ENCODE results near the gene ATP2A3. TPM values are rescaled to one million over a fixed set of nuclear protein-coding genes. Genes with fewer than 3 reads are reported as not detected.
A peak's percentile ranks its signal among the peaks of the same experiment; 100 is the strongest.

ATP2A3 gene
- total RNA-seq (2021) = 4.4 and 9.6 TPM in 2 replicates
- percentile 20 among the genes with signal in this experiment for Bru-seq, nascent RNA
- BruChase-seq, experiment 1, labeled RNA remaining after a 2-hour chase = percentile 26 among the genes with signal in this experiment
- percentile 33 among the genes with signal in this experiment for BruChase-seq, experiment 2, labeled RNA remaining after a 6-hour chase
- long read RNA-seq, full-length matches to known transcripts = 1 of 2 reads
- long read RNA-seq, partial matches to known transcripts = 0 of 2 reads
- long read RNA-seq, other reads (novel, unspliced or antisense) = 1 of 2 reads

DNA sequence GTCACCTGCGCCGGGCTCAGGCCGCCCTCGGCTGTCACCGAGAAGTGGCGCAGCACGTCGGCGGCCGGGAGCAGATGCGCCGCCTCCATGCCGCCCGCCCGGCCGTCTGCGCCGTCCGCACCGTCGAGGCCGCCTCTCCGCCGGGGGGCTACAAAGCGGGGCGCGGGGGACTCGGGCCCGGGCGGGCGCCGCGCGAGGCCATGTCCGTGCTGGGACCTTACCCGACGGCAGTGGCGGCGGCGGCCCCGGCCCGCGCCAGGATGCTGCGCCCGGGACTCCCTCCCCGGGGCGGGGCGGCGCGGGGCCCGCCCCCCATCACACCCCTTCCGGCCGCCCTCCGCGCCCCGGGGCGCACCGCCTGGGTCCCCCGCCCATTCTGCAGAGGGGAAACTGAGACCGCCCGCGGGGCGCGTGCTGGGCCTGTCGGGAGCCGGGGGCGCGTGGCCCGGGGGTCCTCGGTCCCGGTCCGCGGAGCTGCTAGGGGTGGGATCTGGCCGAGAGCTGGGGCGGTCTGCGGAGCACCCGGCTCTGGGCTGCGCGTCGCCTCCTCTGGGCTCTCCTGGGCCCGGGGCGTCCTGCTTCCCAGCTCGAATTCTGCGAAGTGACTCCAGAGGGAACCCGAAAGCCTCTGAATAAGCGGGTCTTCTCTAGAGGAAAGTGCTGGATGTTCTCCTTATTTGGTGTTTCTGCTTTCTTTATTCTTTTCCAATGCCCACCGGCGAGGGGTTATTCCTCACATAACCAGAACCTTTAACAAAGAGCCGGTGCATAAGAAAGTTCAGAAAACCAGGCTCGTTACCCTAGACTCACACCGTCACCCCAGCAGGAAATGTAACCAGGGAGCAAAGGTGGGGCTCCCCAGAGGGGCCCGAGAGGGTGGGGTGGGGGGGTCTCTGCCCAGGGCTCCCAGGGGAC, at the start of gene ATP2A3:
TSS of gene ATP2A3 (minus strand) at position 235 of the 915 bp plus-strand sequence. CDS start at position 89, 146 bp downstream.
- H3K79me2 ChIP-seq (ENCODE audit: low read depth) = no peaks in the 10 kb centered on the region
- H3K27me3 ChIP-seq (ENCODE audit: insufficient read depth, low read depth) = no peaks in the 10 kb centered on the region
- no peak within 1 kb of the TSS for H3K27ac ChIP-seq
- intact Hi-C loops (cut with micrococcal nuclease; ENCODE audit: unreplicated experiment) = no loop called here
- H3K9me3 ChIP-seq (ENCODE audit: insufficient read depth, low read depth) = no peaks in the 10 kb centered on the region
- DNase-seq = peak in 1 of 2 experiments; percentile 38
- peak within 1 kb of the TSS; percentile 85 for H2AFZ ChIP-seq
- no peaks in the 10 kb centered on the region for H4K20me1 ChIP-seq (ENCODE audit: insufficient read depth)
- peaks cover 25% of the 10 kb centered on the region for H3F3A ChIP-seq (ENCODE audit: insufficient read depth, low read depth)
- peak within 1 kb of the TSS; percentile 66 for H3K4me3 ChIP-seq
- ChIA-PET CTCF (no interaction called here), POLR2A (ENCODE audit: unreplicated experiment) (interaction anchor here (0.7 to 0.9 kb wide), 3 partner anchors 43 to 932 kb away, joined by 3 read pairs; partner anchors contain the start of gene NCBP3)
- H3K4me2 ChIP-seq = peak within 1 kb of the TSS; percentile 96
- H3K9me2 ChIP-seq (ENCODE audit: insufficient read depth) = no peaks in the 10 kb centered on the region
- peaks cover 21% of the 10 kb centered on the region for H3K4me1 ChIP-seq (replicated peaks; ENCODE audit: insufficient read depth)
- TF ChIP-seq, protein P1, sequence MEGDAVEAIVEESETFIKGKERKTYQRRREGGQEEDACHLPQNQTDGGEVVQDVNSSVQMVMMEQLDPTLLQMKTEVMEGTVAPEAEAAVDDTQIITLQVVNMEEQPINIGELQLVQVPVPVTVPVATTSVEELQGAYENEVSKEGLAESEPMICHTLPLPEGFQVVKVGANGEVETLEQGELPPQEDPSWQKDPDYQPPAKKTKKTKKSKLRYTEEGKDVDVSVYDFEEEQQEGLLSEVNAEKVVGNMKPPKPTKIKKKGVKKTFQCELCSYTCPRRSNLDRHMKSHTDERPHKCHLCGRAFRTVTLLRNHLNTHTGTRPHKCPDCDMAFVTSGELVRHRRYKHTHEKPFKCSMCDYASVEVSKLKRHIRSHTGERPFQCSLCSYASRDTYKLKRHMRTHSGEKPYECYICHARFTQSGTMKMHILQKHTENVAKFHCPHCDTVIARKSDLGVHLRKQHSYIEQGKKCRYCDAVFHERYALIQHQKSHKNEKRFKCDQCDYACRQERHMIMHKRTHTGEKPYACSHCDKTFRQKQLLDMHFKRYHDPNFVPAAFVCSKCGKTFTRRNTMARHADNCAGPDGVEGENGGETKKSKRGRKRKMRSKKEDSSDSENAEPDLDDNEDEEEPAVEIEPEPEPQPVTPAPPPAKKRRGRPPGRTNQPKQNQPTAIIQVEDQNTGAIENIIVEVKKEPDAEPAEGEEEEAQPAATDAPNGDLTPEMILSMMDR (conservative IDR thresholded peaks at IDR 0.05) = no peak
- no peak for TF ChIP-seq EZH2 (IDR thresholded peaks at IDR 0.05; ENCODE audit: low read depth)
- BruUV-seq (replicated peaks) = TSS peak; percentile 62
- H3K36me3 ChIP-seq (ENCODE audit: low read depth) = no peaks in the 10 kb centered on the region

DNA sequence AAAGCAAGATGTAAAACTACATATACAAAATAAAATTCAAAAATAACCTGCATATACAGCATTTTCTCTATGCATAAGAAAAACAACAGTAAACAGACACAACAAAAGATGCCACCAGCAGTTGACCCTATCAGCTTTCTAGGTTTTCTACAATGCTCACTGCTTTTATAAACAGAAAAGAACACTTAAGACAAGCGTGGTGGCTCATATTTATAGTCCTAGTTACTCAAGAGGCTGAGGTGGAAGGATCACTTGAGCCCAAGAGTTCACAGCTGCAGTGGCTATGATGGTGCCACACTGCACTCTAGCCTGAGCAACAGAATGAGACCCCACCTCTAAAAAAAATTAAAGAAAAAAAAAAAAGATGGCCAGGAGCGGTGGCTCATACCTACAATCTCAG, 46.5 kb upstream of the ATP2A3 start:
- CTCF ChIA-PET = no interaction called here
- DNase-seq = no peak
- H3K9me3 ChIP-seq (ENCODE audit: insufficient read depth, low read depth) = no peaks in the 10 kb centered on the region
- H3F3A ChIP-seq (ENCODE audit: insufficient read depth, low read depth) = no peaks in the 10 kb centered on the region
- no peak overlapping the region for H3K27ac ChIP-seq
- H3K27me3 ChIP-seq (ENCODE audit: insufficient read depth, low read depth) = no peaks in the 10 kb centered on the region
- H4K20me1 ChIP-seq (ENCODE audit: insufficient read depth) = no peaks in the 10 kb centered on the region
- no peak for TF ChIP-seq EZH2 (IDR thresholded peaks at IDR 0.05; ENCODE audit: low read depth)
- TF ChIP-seq, protein P1 (conservative IDR thresholded peaks at IDR 0.05) = no peak
- intact Hi-C loops (cut with micrococcal nuclease; ENCODE audit: unreplicated experiment) = no loop called here
- POLR2A ChIA-PET (ENCODE audit: unreplicated experiment) = interaction anchor here (0.6 kb wide), 1 partner anchor 8 kb away, joined by 10 read pairs; no protein-coding TSS in a partner anchor
- no peaks in the 10 kb centered on the region for H3K4me1 ChIP-seq (replicated peaks; ENCODE audit: insufficient read depth)
- BruUV-seq (replicated peaks) = no TSS peak
- H3K79me2 ChIP-seq (ENCODE audit: low read depth) = no peaks in the 10 kb centered on the region
- H3K36me3 ChIP-seq (ENCODE audit: low read depth) = peaks cover 17% of the 10 kb centered on the region
- no peaks in the 10 kb centered on the region for H3K9me2 ChIP-seq (ENCODE audit: insufficient read depth)
- H3K4me3 ChIP-seq = no peak overlapping the region
- H3K4me2 ChIP-seq = no peak overlapping the region
- no peak overlapping the region for H2AFZ ChIP-seq

DNA sequence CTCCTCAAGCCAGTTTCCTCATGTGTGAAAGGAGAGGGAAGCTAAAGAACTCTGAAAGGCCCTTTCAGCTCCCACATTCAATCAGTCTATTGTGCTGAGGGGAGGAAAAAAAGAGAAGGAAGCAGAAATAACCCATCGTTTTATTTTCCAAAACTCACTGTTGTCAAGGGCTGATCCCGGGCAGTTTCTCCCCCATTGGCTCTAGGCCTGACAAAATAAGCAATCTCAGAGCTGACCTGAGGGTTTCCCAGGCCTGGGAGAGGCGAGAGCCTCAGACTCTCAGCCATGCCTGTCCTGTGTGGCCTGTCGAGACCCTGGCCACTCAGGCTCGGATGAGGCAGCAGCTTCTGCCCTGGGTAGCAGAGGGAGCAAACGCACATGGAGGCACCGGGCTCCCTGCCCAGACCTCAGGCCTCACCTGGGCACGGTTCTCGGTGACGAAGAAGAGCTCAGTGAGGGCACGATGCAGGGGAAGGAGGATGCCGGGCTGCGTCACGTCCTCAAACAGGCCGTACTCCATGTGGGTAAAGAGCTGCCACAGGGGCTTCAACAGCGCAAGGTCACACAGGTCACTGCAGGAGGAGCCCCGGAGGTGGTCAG, 45.0 kb upstream of the ATP2A3 start:
- peaks cover 17% of the 10 kb centered on the region for H3K36me3 ChIP-seq (ENCODE audit: low read depth)
- no peaks in the 10 kb centered on the region for H3K79me2 ChIP-seq (ENCODE audit: low read depth)
- no peak overlapping the region for H3K27ac ChIP-seq
- CTCF ChIA-PET = no interaction called here
- POLR2A ChIA-PET (ENCODE audit: unreplicated experiment) = no interaction called here
- no peak overlapping the region for H3K4me3 ChIP-seq
- no peak overlapping the region for H2AFZ ChIP-seq
- H3K9me2 ChIP-seq (ENCODE audit: insufficient read depth) = no peaks in the 10 kb centered on the region
- TF ChIP-seq EZH2 (IDR thresholded peaks at IDR 0.05; ENCODE audit: low read depth) = no peak
- TF ChIP-seq, protein P1 (conservative IDR thresholded peaks at IDR 0.05) = no peak
- BruUV-seq (replicated peaks) = no TSS peak
- no peaks in the 10 kb centered on the region for H3K9me3 ChIP-seq (ENCODE audit: insufficient read depth, low read depth)
- intact Hi-C loops (cut with micrococcal nuclease; ENCODE audit: unreplicated experiment) = loop anchor here (10.0 kb wide), 1 partner anchor 74 kb away; no protein-coding TSS in a partner anchor
- H4K20me1 ChIP-seq (ENCODE audit: insufficient read depth) = no peaks in the 10 kb centered on the region
- H3K27me3 ChIP-seq (ENCODE audit: insufficient read depth, low read depth) = no peaks in the 10 kb centered on the region
- H3K4me1 ChIP-seq (replicated peaks; ENCODE audit: insufficient read depth) = no peaks in the 10 kb centered on the region
- no peaks in the 10 kb centered on the region for H3F3A ChIP-seq (ENCODE audit: insufficient read depth, low read depth)
- no peak overlapping the region for H3K4me2 ChIP-seq
- no peak for DNase-seq
